ENCODE results near the gene SNAPC2.

The SNAPC2 gene

GRCh38 chr19:7963566-7963965 is 43.4 kb downstream of the SNAPC2 start:
- POLR2A ChIA-PET: no interaction called here
- no peak for DNase-seq (ENCODE audit: low read depth, low spot score)
- no peak for TF ChIP-seq CTCF (IDR thresholded peaks at IDR 0.05; ENCODE audit: insufficient read depth, low read length, missing control alignments)
- CTCF ChIA-PET: interaction anchor here (1.4 kb wide), 1 partner anchor 20 kb away, joined by 7 read pairs; the partner anchor contains the start of gene TIMM44
- no peak overlapping the region for H3K4me3 ChIP-seq (ENCODE audit: low read depth, low read length)

- no peak overlapping the region for H3K4me3 ChIP-seq (ENCODE audit: low read depth, low read length)
- DNase-seq (ENCODE audit: low read depth, low spot score): no peak
- CTCF ChIA-PET: interaction anchor here (1.0 to 6.3 kb wide), 3 partner anchors 21 to 37 kb away, joined by 6 to 39 read pairs (median 7); partner anchors contain the start of gene TIMM44
- TF ChIP-seq CTCF (IDR thresholded peaks at IDR 0.05; ENCODE audit: insufficient read depth, low read length, missing control alignments): no peak
- POLR2A ChIA-PET: no interaction called here
Observed at GRCh38 chr19:7965259-7965841, 45.2 kb downstream of the SNAPC2 start.

GRCh38 chr19:7965921-7966665 is 46.0 kb downstream of the SNAPC2 start:
- no peak for DNase-seq (ENCODE audit: low read depth, low spot score)
- no peak for TF ChIP-seq CTCF (IDR thresholded peaks at IDR 0.05; ENCODE audit: insufficient read depth, low read length, missing control alignments)
- no peak overlapping the region for H3K4me3 ChIP-seq (ENCODE audit: low read depth, low read length)
- CTCF ChIA-PET: interaction anchor here (1.0 to 6.3 kb wide), 3 partner anchors 18 to 36 kb away, joined by 3 to 39 read pairs (median 6); partner anchors contain the start of gene TIMM44
- POLR2A ChIA-PET: interaction anchor here (0.8 kb wide), 1 partner anchor 9 kb away, joined by 4 read pairs; no protein-coding TSS in a partner anchor

- DNase-seq (ENCODE audit: low read depth, low spot score): no peak
- POLR2A ChIA-PET: no interaction called here
- H3K4me3 ChIP-seq (ENCODE audit: low read depth, low read length): no peak overlapping the region
- CTCF ChIA-PET: interaction anchor here (1.6 to 6.3 kb wide), 4 partner anchors 13 to 34 kb away, joined by 6 to 39 read pairs (median 20); partner anchors contain the start of gene TIMM44
- no peak for TF ChIP-seq CTCF (IDR thresholded peaks at IDR 0.05; ENCODE audit: insufficient read depth, low read length, missing control alignments)
Observed at GRCh38 chr19:7968008-7968795, 48.1 kb downstream of the SNAPC2 start.

- POLR2A ChIA-PET: no interaction called here
- TF ChIP-seq CTCF (IDR thresholded peaks at IDR 0.05; ENCODE audit: insufficient read depth, low read length, missing control alignments): no peak
- CTCF ChIA-PET: interaction anchor here (0.9 to 6.3 kb wide), 13 partner anchors 9 to 284 kb away, joined by 3 to 39 read pairs (median 10); partner anchors contain the start of gene TIMM44
- H3K4me3 ChIP-seq (ENCODE audit: low read depth, low read length): no peak overlapping the region
- no peak for DNase-seq (ENCODE audit: low read depth, low spot score)
Observed at GRCh38 chr19:7968796-7969554, 48.8 kb downstream of the SNAPC2 start.

All from AG04449 (cell line).